Activated CD8-positive, alpha-beta memory T cell treated with anti-CD3 and anti-CD28 coated beads for 1 hour (primary cell): Measurements from ENCODE around the gene SLC35F3.

Experiments
- DNase-seq, 2 donors: peaks; one replicate each; pipeline ENCODE4 v3.0.0-alpha.2; 2020; ENCODE audit warnings: low read depth in 1 of 2; ENCODE audit errors: extremely low read depth in 1 of 2

Gene SLC35F3

GRCh38 chr1:233909195-233909594 lies 4.7 kb downstream of the SLC35F3 start:
- DNase-seq = no peak

GRCh38 chr1:233912447-233912846 lies 8.0 kb downstream of the SLC35F3 start:
- no peak for DNase-seq

- no peak for DNase-seq
These were observed 8.4 kb downstream of the SLC35F3 start for GRCh38 chr1:233912909-233913308.

DNA sequence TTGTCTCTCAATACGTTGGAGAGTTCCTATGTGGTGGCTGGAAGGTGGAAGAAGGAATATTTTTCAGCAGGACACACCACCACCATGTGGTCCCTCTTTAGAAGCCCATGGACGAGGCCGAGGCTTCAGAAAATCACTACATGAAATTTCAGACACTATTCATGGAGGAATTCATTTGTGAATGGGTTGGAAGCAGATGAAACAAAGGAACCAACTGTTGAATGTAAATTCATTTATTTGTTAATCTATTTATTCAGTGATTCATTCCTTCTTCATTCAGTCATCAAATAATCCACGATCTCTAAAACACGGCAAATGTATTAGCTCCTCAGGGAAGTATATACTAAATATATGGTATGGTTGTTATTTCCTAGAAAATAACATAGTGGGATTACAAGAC lies 12.2 kb downstream of the SLC35F3 start:
- DNase-seq = no peak

DNA sequence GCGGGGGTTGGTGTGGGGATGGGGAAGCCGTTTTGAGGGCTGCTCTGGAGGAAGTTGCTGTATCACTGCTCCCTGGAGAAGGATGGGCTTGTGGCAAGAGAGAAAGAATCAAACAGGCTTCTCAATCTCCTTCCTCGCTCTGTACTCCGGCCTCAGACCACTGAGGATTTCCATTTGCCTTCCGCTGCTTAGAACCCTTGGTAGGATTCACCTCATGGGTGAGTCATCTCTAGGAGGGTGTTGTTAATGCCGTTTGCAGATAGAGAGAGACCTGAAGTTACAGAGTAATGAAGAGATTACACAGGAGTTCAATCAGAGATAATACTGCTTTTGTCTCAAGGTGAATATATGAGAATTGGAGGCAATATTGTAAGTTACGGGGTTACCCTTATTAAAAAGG lies 15.3 kb downstream of the SLC35F3 start:
- DNase-seq = no peak

GRCh38 chr1:233928123-233928522 lies 23.6 kb downstream of the SLC35F3 start:
- DNase-seq = no peak

DNA sequence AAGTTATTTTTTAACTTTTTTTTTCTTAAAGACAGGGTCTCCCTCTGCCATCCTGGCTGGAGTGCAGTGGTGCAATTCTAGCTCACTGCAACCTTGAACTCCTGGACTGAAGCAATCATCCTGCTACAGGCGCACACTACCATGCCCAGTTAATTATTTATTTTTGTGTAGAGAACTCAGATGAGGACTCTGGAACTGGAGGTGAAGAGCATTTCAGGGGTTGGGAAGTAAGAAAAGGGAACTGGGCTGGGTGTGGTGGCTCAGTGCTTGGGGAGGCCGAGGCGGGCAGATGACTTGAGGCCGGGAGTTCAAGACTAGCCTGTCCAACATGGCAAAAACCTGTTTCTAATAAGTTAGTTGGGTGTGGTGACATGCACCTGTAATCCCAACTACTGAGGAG lies 28.9 kb downstream of the SLC35F3 start:
- no peak for DNase-seq

- no peak for DNase-seq
These were observed 30.9 kb downstream of the SLC35F3 start for GRCh38 chr1:233935297-233935868.

DNA sequence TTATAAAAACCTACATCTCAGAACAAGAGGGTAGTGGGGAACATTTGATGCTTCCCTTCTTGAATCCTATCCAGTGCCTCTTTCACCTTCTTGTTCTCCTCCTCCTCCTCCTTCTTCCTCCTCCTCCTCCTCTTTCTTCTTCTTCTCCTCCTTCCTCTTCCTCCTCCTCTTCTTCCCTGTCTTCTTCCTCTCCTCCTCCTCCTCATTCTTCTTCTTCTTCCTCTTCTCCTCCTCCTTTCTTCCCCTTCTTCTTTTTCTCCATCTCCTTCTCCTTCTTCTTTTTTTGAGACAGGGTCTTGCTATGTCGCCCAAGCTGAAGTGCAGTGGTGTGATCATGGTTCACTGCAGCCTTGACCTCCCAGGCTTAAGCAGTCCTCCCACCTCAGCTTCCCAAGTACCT lies 31.9 kb downstream of the SLC35F3 start:
- no peak for DNase-seq

- no peak for DNase-seq
These were observed 32.4 kb downstream of the SLC35F3 start for GRCh38 chr1:233936842-233937241.

DNA sequence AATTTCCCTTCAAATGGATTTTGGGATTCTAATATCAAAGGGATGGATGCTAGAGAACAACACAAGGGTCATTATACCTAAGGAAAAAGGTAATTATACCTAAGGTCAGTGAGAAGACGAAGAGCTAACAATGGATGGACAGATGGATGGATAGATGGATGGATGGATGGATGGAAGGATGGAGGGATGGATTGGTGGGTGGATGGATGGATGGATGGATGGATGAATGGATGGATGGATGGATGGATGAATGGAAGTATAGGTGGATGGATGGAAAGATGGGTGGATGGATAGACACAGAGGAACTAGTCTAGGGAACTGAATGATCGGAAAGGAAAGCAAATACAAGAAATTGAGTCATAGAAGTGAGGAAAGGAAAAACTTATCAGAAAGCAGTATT lies 34.0 kb downstream of the SLC35F3 start:
- no peak for DNase-seq

GRCh38 chr1:233939451-233939850 lies 35.0 kb downstream of the SLC35F3 start:
- no peak for DNase-seq

DNA sequence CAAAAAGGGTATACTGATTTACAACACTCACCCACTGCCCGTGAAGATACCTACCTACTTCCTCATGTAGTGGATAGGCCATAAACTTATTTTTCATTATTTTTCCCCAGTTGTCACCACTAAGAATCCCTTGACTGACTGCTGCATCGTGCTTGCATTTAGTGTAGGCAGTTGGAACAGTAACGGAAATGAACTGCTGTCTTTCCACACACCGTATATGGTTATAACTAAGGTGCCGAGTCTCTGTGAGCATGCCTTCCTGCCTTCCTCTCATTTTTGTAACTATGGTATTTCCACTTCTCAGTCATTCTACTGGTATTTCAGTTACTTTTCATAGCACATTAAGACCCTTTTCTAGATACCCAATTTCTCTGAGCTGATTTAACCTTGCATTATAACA lies 36.4 kb downstream of the SLC35F3 start:
- DNase-seq = no peak

DNA sequence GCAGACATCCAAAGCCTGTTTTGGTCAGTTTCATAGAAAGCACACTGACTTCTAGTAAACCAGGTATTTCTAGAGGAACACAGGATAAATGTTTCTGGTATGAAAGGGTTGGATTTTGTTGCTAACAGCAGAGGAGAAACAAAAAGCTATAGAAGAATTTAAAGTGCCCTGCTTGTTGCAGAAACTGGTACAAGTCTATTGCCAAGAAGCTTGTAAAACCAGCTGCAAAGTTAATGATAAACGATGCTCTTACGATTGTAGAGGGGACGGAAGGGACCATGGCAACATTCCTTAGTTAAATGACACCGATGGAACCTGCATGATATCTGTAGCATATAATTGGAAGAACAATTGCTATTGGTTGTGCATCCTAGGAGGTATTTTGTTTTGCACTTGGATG lies 40.1 kb downstream of the SLC35F3 start:
- no peak for DNase-seq

DNA sequence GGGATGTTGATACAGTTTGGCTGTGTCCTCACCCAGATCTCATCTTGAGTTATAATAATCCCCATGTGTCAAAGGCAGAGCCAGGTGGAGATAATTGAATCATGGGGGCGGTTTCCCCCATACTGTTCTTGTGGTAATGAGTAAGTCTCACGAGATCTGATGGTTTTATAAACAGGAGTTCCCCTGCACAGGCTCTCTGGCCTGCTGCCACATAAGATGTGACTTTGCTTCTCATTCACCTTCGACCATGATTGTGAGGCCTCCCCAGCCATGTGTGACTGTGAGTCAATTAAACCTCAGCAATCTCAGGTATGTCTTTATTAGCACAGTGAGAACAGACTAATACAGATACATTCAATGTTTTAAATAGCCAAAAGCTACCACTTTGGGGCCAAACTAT lies 41.1 kb downstream of the SLC35F3 start:
- no peak for DNase-seq

GRCh38 chr1:233945979-233946378 lies 41.5 kb downstream of the SLC35F3 start:
- no peak for DNase-seq

DNA sequence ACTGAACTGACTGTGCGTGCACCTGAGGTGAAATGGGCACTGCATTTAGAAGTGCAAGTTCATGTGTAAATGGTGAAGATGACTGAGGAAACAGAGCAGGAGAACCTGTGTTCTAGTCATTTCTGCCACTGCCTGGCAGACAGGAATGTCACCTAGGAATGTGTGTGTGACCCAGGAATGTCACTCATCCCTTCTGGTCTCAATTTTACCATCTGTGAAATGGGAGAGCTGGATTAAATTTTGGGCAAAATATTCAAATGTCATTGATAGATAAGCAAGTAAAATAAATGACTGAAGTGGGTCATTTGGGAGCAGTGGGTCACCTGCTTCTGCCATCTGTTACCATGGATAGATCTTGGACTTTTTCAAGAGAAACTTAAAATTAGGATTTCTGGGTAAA lies 42.2 kb downstream of the SLC35F3 start:
- DNase-seq = no peak

DNA sequence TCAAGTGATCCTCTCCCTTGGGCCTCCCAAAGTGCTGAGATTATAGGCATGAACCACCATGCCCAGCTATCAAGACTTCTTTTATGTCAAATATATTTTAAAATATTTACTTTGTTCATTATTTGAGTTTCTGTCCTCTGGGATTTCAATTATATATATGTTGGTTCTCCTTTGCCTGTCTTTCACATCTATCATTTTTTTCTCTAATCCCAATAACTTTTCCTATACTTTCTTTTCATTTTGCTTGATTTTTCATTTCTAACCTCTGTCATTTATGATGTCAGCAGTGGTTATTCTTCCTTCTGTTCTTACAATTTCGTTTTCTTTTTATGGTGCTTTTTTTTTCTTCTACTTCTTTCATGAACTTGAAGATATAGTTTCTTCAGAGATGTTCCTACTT lies 47.3 kb downstream of the SLC35F3 start:
- no peak for DNase-seq

- DNase-seq = no peak
These were observed 53.2 kb downstream of the SLC35F3 start for GRCh38 chr1:233957691-233958090.

DNA sequence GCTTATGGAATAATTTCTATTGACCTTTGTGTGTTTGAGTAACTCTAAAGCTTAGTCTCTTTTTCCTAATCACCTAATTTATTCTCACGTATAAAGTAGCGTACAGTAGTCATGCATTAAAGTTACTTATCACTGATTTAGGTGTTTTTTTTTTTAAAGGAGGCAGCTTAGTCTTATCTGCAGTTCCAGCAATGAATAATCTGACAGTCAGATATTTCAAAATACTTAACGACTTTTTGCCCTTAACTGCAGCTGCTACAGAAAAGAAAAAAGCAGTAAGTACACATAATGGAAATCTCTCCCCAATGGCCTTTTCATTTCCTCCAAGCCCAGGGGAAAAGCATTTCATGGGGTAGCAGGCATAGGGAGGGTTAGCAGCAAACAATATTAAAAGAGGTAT lies 54.6 kb downstream of the SLC35F3 start:
- no peak for DNase-seq

- DNase-seq = no peak
These were observed 55.5 kb downstream of the SLC35F3 start for GRCh38 chr1:233959971-233960370.

DNA sequence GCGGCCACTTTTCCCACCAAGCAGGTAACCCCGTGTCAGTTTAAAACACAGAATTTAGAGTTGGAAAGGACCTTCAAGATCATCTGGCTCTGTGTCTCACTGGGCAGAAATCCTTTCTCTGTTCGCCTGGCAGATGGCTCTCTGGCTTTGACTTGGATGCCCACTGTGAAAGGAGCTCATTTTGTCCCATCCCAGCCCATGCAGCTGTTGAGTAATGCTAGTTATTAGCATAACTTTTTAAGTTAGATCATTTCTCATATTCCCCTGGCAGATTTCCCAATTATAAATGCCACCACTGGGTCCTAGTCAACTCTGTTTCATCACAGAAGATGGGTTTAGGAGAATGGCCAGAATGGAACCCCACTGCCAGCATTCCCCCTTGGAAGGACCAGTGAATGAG lies 55.9 kb downstream of the SLC35F3 start:
- no peak for DNase-seq

DNA sequence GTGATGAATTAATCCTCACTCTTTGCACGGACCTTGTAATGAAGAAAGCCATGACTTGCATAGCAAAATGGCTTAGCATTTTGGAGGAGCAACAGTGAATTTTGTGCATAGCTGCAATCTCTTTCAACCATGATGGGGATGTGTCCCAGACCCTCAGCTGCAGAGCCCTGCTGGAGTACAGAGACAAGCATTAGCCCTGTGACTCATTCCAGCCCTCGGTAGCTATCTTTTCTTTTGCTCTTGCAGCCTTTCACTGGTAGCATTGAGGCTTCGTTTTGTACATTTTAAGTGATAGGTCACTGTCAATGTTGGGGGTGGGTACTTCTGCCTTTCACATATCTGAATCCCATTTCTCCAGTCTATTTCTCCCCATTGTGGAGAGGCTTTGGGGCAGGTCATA lies 58.4 kb downstream of the SLC35F3 start:
- no peak for DNase-seq

DNA sequence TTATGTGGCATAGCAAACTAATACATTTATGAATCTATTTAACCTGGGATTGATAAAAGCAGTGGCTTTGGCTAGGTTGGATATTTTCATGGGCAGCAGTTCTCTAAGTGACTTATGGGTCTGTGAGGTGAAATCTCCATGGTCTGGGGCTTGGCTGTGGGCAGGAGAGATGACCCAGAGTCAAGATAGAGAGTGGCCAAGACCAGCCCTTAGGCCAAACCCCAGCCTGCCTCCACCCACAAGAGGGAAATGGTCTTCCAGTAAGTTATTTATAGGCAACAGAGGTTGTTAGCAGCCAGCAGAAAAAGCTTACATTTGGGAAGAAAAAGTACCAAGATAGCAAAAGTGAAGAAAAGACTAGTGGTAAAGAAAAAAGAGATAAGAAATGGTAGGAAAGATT lies 61.4 kb downstream of the SLC35F3 start:
- DNase-seq = no peak
